GM10248 (cell line): Measurements from ENCODE around the gene ALOX12B.

Experiments used
- CTCF ChIA-PET: fragments of 300-600 bp; sonication (Branson Sonifier 250); formaldehyde crosslinking; extraction: SDS; loops from one replicate; lab custom pipeline; 2021; ENCODE audit warnings: antibody characterized with exemption; lab: Yijun Ruan, JAX
- POLR2A ChIA-PET: fragments of 350-650 bp; sonication (Branson Sonifier 250); formaldehyde crosslinking; extraction: SDS; loops from one replicate; lab custom pipeline; 2020; ENCODE audit warnings: antibody characterized with exemption; lab: Yijun Ruan, JAX
- DNase-seq: peaks from one replicate; pipeline ENCODE4 v3.0.0; 2012; ENCODE audit errors: extremely low spot score
- CTCF ChIP-seq: IDR thresholded peaks from 2 replicates; pipeline ENCODE4 v1.5.1; 2012; ENCODE audit warnings: mild to moderate bottlenecking, low read depth; ENCODE audit errors: extremely low read depth, missing control alignments, control extremely low read depth

ALOX12B gene

GRCh38 chr17:8059131-8059530 lies 28.4 kb downstream of the ALOX12B start:
- no peak for TF ChIP-seq CTCF
- ChIA-PET CTCF (interaction anchor here (0.7 to 11.4 kb wide), 18 partner anchors 11 to 402 kb away, joined by 3 to 299 read pairs (median 13); partner anchors contain the start of genes ALOX12B, ALOXE3, CNTROB and GUCY2D), POLR2A (no interaction called here)
- DNase-seq: no peak

GRCh38 chr17:8057691-8058114 lies 29.8 kb downstream of the ALOX12B start:
- peak; percentile 74 for TF ChIP-seq CTCF
- DNase-seq: peak; percentile 79
- POLR2A ChIA-PET: no interaction called here

GRCh38 chr17:8056976-8057625 lies 30.4 kb downstream of the ALOX12B start:
- CTCF ChIA-PET: interaction anchor here (0.7 to 11.4 kb wide), 42 partner anchors 9 to 369 kb away, joined by 3 to 299 read pairs (median 5); partner anchors contain the start of genes ALOX12B, ALOXE3, GUCY2D and KDM6B
- no peak for TF ChIP-seq CTCF
- POLR2A ChIA-PET: no interaction called here
- DNase-seq: no peak

More at GRCh38 chr17:8057691-8058114, 29.8 kb downstream of the ALOX12B start:
- CTCF ChIA-PET: interaction anchor here (0.7 to 11.4 kb wide), 42 partner anchors 9 to 370 kb away, joined by 3 to 299 read pairs (median 5); partner anchors contain the start of genes ALOX12B, ALOXE3, GUCY2D and KDM6B

- peak; percentile 60 for DNase-seq
- ChIA-PET CTCF (interaction anchor here (1.0 to 11.4 kb wide), 31 partner anchors 8 to 368 kb away, joined by 3 to 299 read pairs (median 8); partner anchors contain the start of genes ALOX12B, ALOXE3, GUCY2D and RNF227), POLR2A (no interaction called here)
- TF ChIP-seq CTCF: no peak
Observed at GRCh38 chr17:8056232-8056975, 31.1 kb downstream of the ALOX12B start.

GRCh38 chr17:8055851-8056231 lies 31.7 kb downstream of the ALOX12B start:
- no peak for TF ChIP-seq CTCF
- CTCF ChIA-PET: interaction anchor here (1.0 to 11.4 kb wide), 23 partner anchors 10 to 368 kb away, joined by 3 to 299 read pairs (median 13); partner anchors contain the start of genes ALOX12B, ALOXE3, GUCY2D and RNF227
- no peak for DNase-seq
- POLR2A ChIA-PET: no interaction called here

GRCh38 chr17:8053600-8053999 lies 33.9 kb downstream of the ALOX12B start:
- ChIA-PET CTCF (interaction anchor here (0.9 to 1.6 kb wide), 2 partner anchors 17 to 121 kb away, joined by 3 to 4 read pairs; no protein-coding TSS in a partner anchor), POLR2A (no interaction called here)
- DNase-seq: no peak
- no peak for TF ChIP-seq CTCF
